Suprapubic skin (tissue), 4 donors: Measurements from ENCODE around the gene PRSS36.

Experiments used
- POLR2A ChIP-seq, 2 donors: fragments of 450-650 bp; IDR thresholded peaks; one replicate each; pipeline ENCODE4 v1.6.1; 2017; ENCODE audit warnings: antibody characterized with exemption in 2 of 2, mild to moderate bottlenecking in 2 of 2, moderate library complexity in 2 of 2
- POLR2AphosphoS5 ChIP-seq, 3 donors: sonication (generic); formaldehyde crosslinking; IDR thresholded peaks; one replicate each; pipeline ENCODE4 v1.6.1; 2017; ENCODE audit warnings: antibody characterized with exemption in 3 of 3
- TF ChIP-seq, protein P1 (sequence below), 2 donors: fragments of 200-600 bp in 1 of 2; fragments of 450-650 bp in 1 of 2; sonication (generic) in 1 of 2; IDR thresholded peaks; one replicate each; pipeline ENCODE4 v1.5.1; 2016 to 2019; ENCODE audit warnings: antibody characterized with exemption in 2 of 2, mild to moderate bottlenecking in 1 of 2, moderate library complexity in 1 of 2

DNA sequence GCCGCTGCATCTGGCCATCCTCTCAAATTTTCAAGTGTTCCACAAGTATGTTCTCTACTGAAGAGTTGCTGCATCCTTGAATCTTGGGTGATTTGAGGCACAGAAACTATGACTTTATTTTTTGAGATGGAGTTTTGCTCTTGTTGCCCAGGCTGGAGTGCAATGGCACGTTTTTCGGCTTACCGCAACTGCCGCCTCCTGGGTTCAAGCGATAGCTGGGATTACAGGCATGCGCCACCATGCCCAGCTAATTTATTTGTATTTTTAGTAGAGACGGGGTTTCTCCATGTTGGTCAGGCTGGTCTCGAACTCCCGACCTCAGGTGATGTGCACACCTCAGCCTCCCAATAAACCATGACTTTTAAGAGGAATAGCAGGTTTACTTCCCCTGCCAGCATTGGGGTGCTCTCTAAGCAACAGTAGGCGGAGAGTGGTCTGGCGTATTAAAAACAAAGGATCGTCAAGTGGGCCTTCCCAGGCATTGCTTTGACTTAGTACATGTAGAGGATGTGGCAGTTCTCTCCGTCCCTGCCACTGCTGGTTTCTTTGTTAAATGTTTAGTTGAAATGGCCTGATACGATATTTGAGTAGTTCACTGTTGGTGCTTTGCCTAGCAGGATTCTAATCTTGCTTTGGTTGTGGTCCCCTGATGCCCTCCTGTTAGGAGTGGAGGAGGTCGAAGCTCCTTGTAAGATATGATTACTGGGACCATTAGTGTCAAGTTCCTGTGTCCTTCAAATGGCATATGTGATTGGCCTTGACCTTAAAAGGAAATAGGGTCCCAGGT, 43.2 kb upstream of the PRSS36 start:
- TF ChIP-seq, protein P1, sequence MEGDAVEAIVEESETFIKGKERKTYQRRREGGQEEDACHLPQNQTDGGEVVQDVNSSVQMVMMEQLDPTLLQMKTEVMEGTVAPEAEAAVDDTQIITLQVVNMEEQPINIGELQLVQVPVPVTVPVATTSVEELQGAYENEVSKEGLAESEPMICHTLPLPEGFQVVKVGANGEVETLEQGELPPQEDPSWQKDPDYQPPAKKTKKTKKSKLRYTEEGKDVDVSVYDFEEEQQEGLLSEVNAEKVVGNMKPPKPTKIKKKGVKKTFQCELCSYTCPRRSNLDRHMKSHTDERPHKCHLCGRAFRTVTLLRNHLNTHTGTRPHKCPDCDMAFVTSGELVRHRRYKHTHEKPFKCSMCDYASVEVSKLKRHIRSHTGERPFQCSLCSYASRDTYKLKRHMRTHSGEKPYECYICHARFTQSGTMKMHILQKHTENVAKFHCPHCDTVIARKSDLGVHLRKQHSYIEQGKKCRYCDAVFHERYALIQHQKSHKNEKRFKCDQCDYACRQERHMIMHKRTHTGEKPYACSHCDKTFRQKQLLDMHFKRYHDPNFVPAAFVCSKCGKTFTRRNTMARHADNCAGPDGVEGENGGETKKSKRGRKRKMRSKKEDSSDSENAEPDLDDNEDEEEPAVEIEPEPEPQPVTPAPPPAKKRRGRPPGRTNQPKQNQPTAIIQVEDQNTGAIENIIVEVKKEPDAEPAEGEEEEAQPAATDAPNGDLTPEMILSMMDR (IDR thresholded peaks at IDR 0.05) = no peak
- TF ChIP-seq POLR2A (IDR thresholded peaks at IDR 0.05) = no peak
- TF ChIP-seq POLR2AphosphoS5 (IDR thresholded peaks at IDR 0.05) = no peak
